K562 (cell line): ENCODE data around the gene PRKAR1B. TPM values are rescaled to one million over a fixed set of nuclear protein-coding genes. Genes with fewer than 3 reads are reported as not detected.

Experiments
- ARID4B ChIP-seq: sonication (generic); formaldehyde crosslinking; IDR thresholded peaks from 2 replicates; pipeline ENCODE4 v1.8.0; 2022; ENCODE audit warnings: mild to moderate bottlenecking, missing genetic modification reagents
- ATF1 ChIP-seq, 2 experiments: fragments of 450-650 bp in 1 of 2; IDR thresholded peaks; 2 replicates each; pipeline ENCODE4 v1.6.1; 2016; ENCODE audit warnings: missing compliant biosample characterization in 1 of 2, missing genetic modification characterization in 1 of 2
- BDP1 ChIP-seq: IDR thresholded peaks from 3 replicates; pipeline ENCODE4 v1.6.1; 2011; ENCODE audit not compliant: insufficient read length, insufficient read depth
- BRD4 ChIP-seq: fragments of 200-600 bp; sonication (generic); IDR thresholded peaks from 2 replicates; pipeline ENCODE4 v1.6.1; 2017; ENCODE audit warnings: inconsistent platforms
- CBFA2T3 ChIP-seq: fragments of 450-650 bp; IDR thresholded peaks from 2 replicates; pipeline ENCODE4 v1.6.1; 2017
- CEBPB ChIP-seq: fragments of 450-650 bp; IDR thresholded peaks from 2 replicates; pipeline ENCODE4 v1.6.1; 2016; ENCODE audit warnings: missing genetic modification characterization, missing compliant biosample characterization
- CTBP1 ChIP-seq: fragments of 450-650 bp; IDR thresholded peaks from 2 replicates; pipeline ENCODE4 v1.6.1; 2016; ENCODE audit warnings: borderline replicate concordance
- DACH1 ChIP-seq: fragments of 450-650 bp; IDR thresholded peaks from 2 replicates; pipeline ENCODE4 v1.6.1; 2018; ENCODE audit not compliant: partially characterized antibody
- EHMT2 ChIP-seq: fragments of 450-650 bp; IDR thresholded peaks from 2 replicates; pipeline ENCODE4 v1.6.1; 2018; ENCODE audit warnings: antibody characterized with exemption
- GTF3C2 ChIP-seq: IDR thresholded peaks from 3 replicates; pipeline ENCODE4 v1.6.1; 2011; ENCODE audit warnings: borderline replicate concordance, mild to moderate bottlenecking, moderate library complexity; ENCODE audit not compliant: insufficient read length; ENCODE audit errors: extremely low read depth
- HDGF ChIP-seq: fragments of 450-650 bp; IDR thresholded peaks from 2 replicates; pipeline ENCODE4 v1.6.1; 2016
- KDM4B ChIP-seq, 2 experiments: fragments of 450-650 bp in 1 of 2; sonication (generic) in 1 of 2; IDR thresholded peaks; 2 replicates each; pipeline ENCODE4 v1.6.1; 2016 to 2017; ENCODE audit warnings: borderline replicate concordance in 2 of 2, antibody characterized with exemption in 1 of 2, low read depth in 1 of 2, mild to moderate bottlenecking in 1 of 2
- KLF10 ChIP-seq: fragments of 250-450 bp; sonication (Bioruptor Pico); IDR thresholded peaks from 2 replicates; pipeline ENCODE4 v1.6.1; 2021; ENCODE audit warnings: matching md5 sums
- PRPF4 ChIP-seq: fragments of 200-400 bp; formaldehyde crosslinking; IDR thresholded peaks from one replicate; pipeline ENCODE4 v1.6.1; 2017; ENCODE audit warnings: low read length, low read depth, mild to moderate bottlenecking; ENCODE audit not compliant: insufficient read depth, poor library complexity, severe bottlenecking
- SP2 ChIP-seq: IDR thresholded peaks from 2 replicates; pipeline ENCODE4 v1.6.1; 2011; ENCODE audit warnings: mild to moderate bottlenecking, low read depth, low read length, moderate library complexity; ENCODE audit not compliant: poor library complexity, severe bottlenecking; ENCODE audit errors: extremely low read depth
- SRSF1 ChIP-seq: fragments of 200-400 bp; formaldehyde crosslinking; IDR thresholded peaks from 2 replicates; pipeline ENCODE4 v1.6.1; 2017; ENCODE audit warnings: mild to moderate bottlenecking, low read depth, low read length, moderate library complexity
- SUPT5H ChIP-seq: fragments of 450-650 bp; IDR thresholded peaks from 2 replicates; pipeline ENCODE4 v1.6.1; 2016
- ZNF41 ChIP-seq: fragments of 250-450 bp; sonication (Bioruptor Pico); conservative IDR thresholded peaks from 2 replicates; pipeline ENCODE4 v1.4.0; 2020; ENCODE audit warnings: mild to moderate bottlenecking
- ZNF592 ChIP-seq: fragments of 450-650 bp; IDR thresholded peaks from 2 replicates; pipeline ENCODE4 v1.6.1; 2017; ENCODE audit warnings: antibody characterized with exemption, mild to moderate bottlenecking
- polyA plus RNA-seq, 8 experiments: library from polyadenylated mRNA; depleted of rRNA in 4 of 8; stranded (reverse) in 5 of 8; unstranded in 3 of 8; fragments of >200 nt; fragmentation: Nextera tagmentation in 2 of 8; fragmentation: Illumina TruSeq in 1 of 8; extraction: Ambion mirVana in 2 of 8; extraction: Trizol in 1 of 8; gene quantifications; 2 replicates each; pipeline versions ENCODE4 v1.2.1 to v1.2.3, GENCODE V29; 2011 to 2014; ENCODE audit warnings: inconsistent platforms in 1 of 8, missing spikeins in 1 of 8
- total RNA-seq, 7 experiments: library from RNA; depleted of rRNA in 6 of 7; stranded (reverse); fragments of >200 nt in 6 of 7; fragmentation: Illumina TruSeq in 2 of 7; extraction: Trizol in 2 of 7; gene quantifications; 2 replicates each; pipeline versions ENCODE4 v1.2.1 to v1.2.3, GENCODE V29; 2011 to 2021; ENCODE audit warnings: low replicate concordance in 1 of 7

The PRKAR1B gene
- total and polyA plus RNA-seq, 9 of the 15 experiments (the other 6 are each of a cell fraction or from before 2014, with no cell fraction given), result 0.99 to 30.5 (median 12.7) TPM

- TF ChIP-seq GTF3C2 (no peak), BRD4 (no peak), ARID4B (CRISPR knock-in tag) (no peak), CEBPB (tag) (no peak), KLF10 (CRISPR knock-in tag) (no peak), ZNF41 (CRISPR knock-in tag) (no peak), ZNF592 (no peak), DACH1 (peak; percentile 25), CBFA2T3 (0 out of 2 replicates have a peak, but pooled peaks have one; percentile 6), SP2 (no peak), BDP1 (no peak), HDGF (no peak), ATF1 (CRISPR knock-in tag; IDR thresholded peaks at IDR 0.05) (no peak), ATF1 (tag; IDR thresholded peaks at IDR 0.05) (no peak), KDM4B (IDR thresholded peaks at IDR 0.05; ENCODE audit: borderline replicate concordance in 2 of 2, low read depth in 1 of 2) (no peak), EHMT2 (no peak), SRSF1 (no peak), SUPT5H (no peak), PRPF4 (no peak), CTBP1 (no peak)
Observed at GRCh38 chr7:641269-641671, 85.8 kb downstream of the PRKAR1B start (continued).
